ENCODE data around the gene CDH5.

GRCh38 chr16:66376577-66377305 lies 10.2 kb downstream of the CDH5 start:
- no peak for TF ChIP-seq CTCF (IDR thresholded peaks at IDR 0.05)
- TF ChIP-seq EZH2 (IDR thresholded peaks at IDR 0.05): no peak

Data from neural progenitor cell (in vitro differentiated cells).